ENCODE results near the gene CEP57. TPM values are rescaled to one million over a fixed set of nuclear protein-coding genes. Genes with fewer than 3 reads are reported as not detected.
"Not testable (repeated sequence)": the region's sequence is repeated elsewhere in the genome, so short reads cannot be mapped to it uniquely, and the experiment has no call there.

The CEP57 gene
- total RNA-seq, 1 experiment from 2014 or later = 79.8 TPM

DNA sequence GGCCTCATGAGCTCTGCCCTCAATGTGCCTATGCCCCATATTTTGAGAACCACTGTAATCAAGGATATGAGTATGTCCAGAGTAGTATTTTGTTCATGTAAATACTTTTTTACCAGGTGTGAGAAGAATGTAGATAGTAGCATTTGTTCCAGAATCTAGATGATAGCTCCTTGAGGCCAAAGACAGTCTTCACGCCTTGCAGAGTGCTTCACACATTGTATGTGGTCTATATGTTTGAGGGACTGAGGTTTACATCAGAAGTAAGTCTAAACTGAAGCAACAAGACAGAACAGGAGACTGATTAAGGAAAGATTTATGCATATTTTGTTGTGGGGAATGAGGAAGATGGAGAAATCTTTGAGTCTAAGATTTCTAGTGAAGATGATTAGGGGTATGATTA is 12.5 kb downstream of the CEP57 start:
- peaks cover 9% of the 10 kb centered on the region for H3K9me3 ChIP-seq (ENCODE audit: low read depth, low read length, poor library complexity, severe bottlenecking)
- peaks cover 53% of the 10 kb centered on the region for H3K36me3 ChIP-seq (ENCODE audit: insufficient read depth, low read length, poor library complexity, severe bottlenecking)
- H3K27ac ChIP-seq (ENCODE audit: low read depth, low read length, poor library complexity, severe bottlenecking) = no peak overlapping the region
- no peak overlapping the region for H3K4me3 ChIP-seq (ENCODE audit: low read depth, low read length, poor library complexity, severe bottlenecking)
- intact Hi-C loops (cut with micrococcal nuclease; ENCODE audit: unreplicated experiment) = no loop called here
- CTCF ChIA-PET = no interaction called here
- DNase-seq (ENCODE audit: low spot score) = no peak
- peaks cover 7% of the 10 kb centered on the region for H3K4me1 ChIP-seq (ENCODE audit: insufficient read depth, low read length, poor library complexity, severe bottlenecking)
- TF ChIP-seq, protein P1, sequence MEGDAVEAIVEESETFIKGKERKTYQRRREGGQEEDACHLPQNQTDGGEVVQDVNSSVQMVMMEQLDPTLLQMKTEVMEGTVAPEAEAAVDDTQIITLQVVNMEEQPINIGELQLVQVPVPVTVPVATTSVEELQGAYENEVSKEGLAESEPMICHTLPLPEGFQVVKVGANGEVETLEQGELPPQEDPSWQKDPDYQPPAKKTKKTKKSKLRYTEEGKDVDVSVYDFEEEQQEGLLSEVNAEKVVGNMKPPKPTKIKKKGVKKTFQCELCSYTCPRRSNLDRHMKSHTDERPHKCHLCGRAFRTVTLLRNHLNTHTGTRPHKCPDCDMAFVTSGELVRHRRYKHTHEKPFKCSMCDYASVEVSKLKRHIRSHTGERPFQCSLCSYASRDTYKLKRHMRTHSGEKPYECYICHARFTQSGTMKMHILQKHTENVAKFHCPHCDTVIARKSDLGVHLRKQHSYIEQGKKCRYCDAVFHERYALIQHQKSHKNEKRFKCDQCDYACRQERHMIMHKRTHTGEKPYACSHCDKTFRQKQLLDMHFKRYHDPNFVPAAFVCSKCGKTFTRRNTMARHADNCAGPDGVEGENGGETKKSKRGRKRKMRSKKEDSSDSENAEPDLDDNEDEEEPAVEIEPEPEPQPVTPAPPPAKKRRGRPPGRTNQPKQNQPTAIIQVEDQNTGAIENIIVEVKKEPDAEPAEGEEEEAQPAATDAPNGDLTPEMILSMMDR (conservative IDR thresholded peaks at IDR 0.05; ENCODE audit: low read depth, low read length) = no peak
- TF ChIP-seq EZH2 (IDR thresholded peaks at IDR 0.05; ENCODE audit: borderline replicate concordance, low read depth, low read length, poor library complexity, severe bottlenecking) = no peak
- H3K27me3 ChIP-seq (replicated peaks; ENCODE audit: insufficient read depth, low read depth, low read length, poor library complexity) = no peaks in the 10 kb centered on the region
- POLR2A ChIA-PET (ENCODE audit: low non-redundant PET) = no interaction called here
- no TSS peak for BruUV-seq (replicated peaks)

DNA sequence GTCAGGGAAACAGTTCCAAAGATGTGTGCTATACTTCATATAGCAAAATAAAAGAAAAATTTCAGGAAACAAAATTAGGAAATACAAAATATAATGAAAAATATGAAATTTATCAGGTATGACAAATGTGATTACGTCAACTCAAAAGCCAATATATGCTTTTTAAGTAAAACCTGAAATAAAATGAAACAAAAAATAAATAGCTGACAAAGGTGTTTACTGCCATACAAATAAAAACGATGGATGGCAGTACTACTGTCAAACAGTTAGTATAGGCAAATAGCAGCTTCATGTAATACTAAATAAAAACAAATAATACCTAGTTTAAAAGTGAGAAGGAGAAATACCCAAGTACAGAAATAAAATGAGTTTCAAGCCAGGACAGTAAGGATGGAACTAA is 13.7 kb downstream of the CEP57 start:
- no TSS peak for BruUV-seq (replicated peaks)
- peaks cover 9% of the 10 kb centered on the region for H3K9me3 ChIP-seq (ENCODE audit: low read depth, low read length, poor library complexity, severe bottlenecking)
- peaks cover 53% of the 10 kb centered on the region for H3K36me3 ChIP-seq (ENCODE audit: insufficient read depth, low read length, poor library complexity, severe bottlenecking)
- POLR2A ChIA-PET (ENCODE audit: low non-redundant PET) = no interaction called here
- no peak for DNase-seq (ENCODE audit: low spot score)
- H3K4me3 ChIP-seq (ENCODE audit: low read depth, low read length, poor library complexity, severe bottlenecking) = no peak overlapping the region
- CTCF ChIA-PET = no interaction called here
- H3K27ac ChIP-seq (ENCODE audit: low read depth, low read length, poor library complexity, severe bottlenecking) = no peak overlapping the region
- H3K27me3 ChIP-seq (replicated peaks; ENCODE audit: insufficient read depth, low read depth, low read length, poor library complexity) = no peaks in the 10 kb centered on the region
- H3K4me1 ChIP-seq (ENCODE audit: insufficient read depth, low read length, poor library complexity, severe bottlenecking) = no peaks in the 10 kb centered on the region
- intact Hi-C loops (cut with micrococcal nuclease; ENCODE audit: unreplicated experiment) = no loop called here
- TF ChIP-seq, protein P1 (conservative IDR thresholded peaks at IDR 0.05; ENCODE audit: low read depth, low read length) = no peak
- TF ChIP-seq EZH2 (IDR thresholded peaks at IDR 0.05; ENCODE audit: borderline replicate concordance, low read depth, low read length, poor library complexity, severe bottlenecking) = no peak

DNA sequence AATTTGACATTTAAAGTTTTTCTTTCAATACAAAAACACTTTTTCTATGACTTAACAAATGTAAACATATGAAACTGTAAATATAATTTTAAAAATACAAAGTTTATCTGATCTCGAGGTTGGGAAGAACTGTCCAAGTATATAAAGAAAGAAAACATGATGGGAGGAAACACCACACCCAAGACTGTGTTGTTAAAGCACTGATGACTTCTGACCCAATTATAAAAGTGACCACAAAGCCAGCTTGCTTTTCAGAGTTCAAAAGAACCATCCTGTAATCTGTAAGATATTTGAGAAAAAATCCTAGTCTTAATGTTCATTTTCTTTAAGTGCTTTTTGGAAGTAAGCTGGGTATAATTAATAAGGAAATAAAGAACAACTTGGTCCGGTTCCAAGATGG is 15.6 kb downstream of the CEP57 start:
- intact Hi-C loops (cut with micrococcal nuclease; ENCODE audit: unreplicated experiment) = no loop called here
- no peak for DNase-seq (ENCODE audit: low spot score)
- Histone ChIP-seq H3K4me3 (ENCODE audit: low read depth, low read length, poor library complexity, severe bottlenecking) (no peak overlapping the region), H3K27ac (ENCODE audit: low read depth, low read length, poor library complexity, severe bottlenecking) (no peak overlapping the region), H3K36me3 (ENCODE audit: insufficient read depth, low read length, poor library complexity, severe bottlenecking) (peaks cover 38% of the 10 kb centered on the region), H3K4me1 (ENCODE audit: insufficient read depth, low read length, poor library complexity, severe bottlenecking) (no peaks in the 10 kb centered on the region), H3K27me3 (replicated peaks; ENCODE audit: insufficient read depth, low read depth, low read length, poor library complexity) (no peaks in the 10 kb centered on the region), H3K9me3 (ENCODE audit: low read depth, low read length, poor library complexity, severe bottlenecking) (peaks cover 9% of the 10 kb centered on the region)
- ChIA-PET POLR2A (ENCODE audit: low non-redundant PET) (no interaction called here), CTCF (no interaction called here)
- BruUV-seq (replicated peaks) = no TSS peak
- no peak for TF ChIP-seq EZH2 (IDR thresholded peaks at IDR 0.05; ENCODE audit: borderline replicate concordance, low read depth, low read length, poor library complexity, severe bottlenecking)
- TF ChIP-seq, protein P1 (conservative IDR thresholded peaks at IDR 0.05; ENCODE audit: low read depth, low read length) = no peak

DNA sequence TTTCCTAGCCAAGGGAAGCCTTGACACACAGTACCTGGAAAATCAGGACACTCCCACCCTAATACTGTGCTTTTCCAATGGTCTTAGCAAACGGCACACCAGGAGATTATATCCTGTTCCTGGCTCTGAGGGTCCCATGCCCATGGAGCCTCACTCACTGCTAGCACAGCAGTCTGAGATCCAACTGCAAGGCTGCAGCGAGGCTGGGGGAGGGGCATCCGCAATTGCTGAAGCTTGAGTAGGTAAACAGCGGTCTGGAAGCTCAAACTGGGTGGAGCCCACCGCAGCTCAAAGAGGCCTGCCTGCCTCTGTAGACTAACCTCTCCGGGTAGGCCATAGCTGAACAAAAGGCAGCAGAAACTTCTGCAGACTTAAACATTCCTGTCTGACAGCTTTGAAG is 16.2 kb downstream of the CEP57 start:
- H3K4me1 ChIP-seq (ENCODE audit: insufficient read depth, low read length, poor library complexity, severe bottlenecking); POLR2A ChIA-PET (ENCODE audit: low non-redundant PET); intact Hi-C loops (cut with micrococcal nuclease; ENCODE audit: unreplicated experiment); DNase-seq (ENCODE audit: low spot score); H3K9me3 ChIP-seq (ENCODE audit: low read depth, low read length, poor library complexity, severe bottlenecking); BruUV-seq (replicated peaks); H3K4me3 ChIP-seq (ENCODE audit: low read depth, low read length, poor library complexity, severe bottlenecking); H3K27ac ChIP-seq (ENCODE audit: low read depth, low read length, poor library complexity, severe bottlenecking); H3K27me3 ChIP-seq (replicated peaks; ENCODE audit: insufficient read depth, low read depth, low read length, poor library complexity); CTCF ChIA-PET: not testable (repeated sequence)
- H3K36me3 ChIP-seq (ENCODE audit: insufficient read depth, low read length, poor library complexity, severe bottlenecking) = peaks cover 38% of the 10 kb centered on the region

DNA sequence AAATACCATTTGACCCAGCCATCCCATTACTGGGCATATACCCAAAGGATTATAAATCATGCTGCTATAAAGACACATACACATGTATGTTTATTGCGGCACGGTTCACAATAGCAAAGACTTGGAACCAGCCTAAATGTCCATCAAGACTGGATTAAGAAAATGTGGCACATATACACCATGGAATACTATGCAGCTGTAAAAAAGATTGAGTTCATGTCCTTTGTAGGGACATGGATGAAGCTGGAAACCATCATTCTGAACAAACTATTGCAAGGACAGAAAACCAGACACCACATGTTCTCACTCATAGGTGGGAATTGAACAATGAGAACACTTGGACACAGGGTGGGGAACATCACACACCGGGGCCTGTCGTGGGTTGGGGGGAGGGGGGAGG is 20.8 kb downstream of the CEP57 start:
- BruUV-seq (replicated peaks); H3K4me3 ChIP-seq (ENCODE audit: low read depth, low read length, poor library complexity, severe bottlenecking); H3K4me1 ChIP-seq (ENCODE audit: insufficient read depth, low read length, poor library complexity, severe bottlenecking); intact Hi-C loops (cut with micrococcal nuclease; ENCODE audit: unreplicated experiment); H3K27ac ChIP-seq (ENCODE audit: low read depth, low read length, poor library complexity, severe bottlenecking); CTCF ChIA-PET; H3K27me3 ChIP-seq (replicated peaks; ENCODE audit: insufficient read depth, low read depth, low read length, poor library complexity); POLR2A ChIA-PET (ENCODE audit: low non-redundant PET); H3K36me3 ChIP-seq (ENCODE audit: insufficient read depth, low read length, poor library complexity, severe bottlenecking); DNase-seq (ENCODE audit: low spot score); H3K9me3 ChIP-seq (ENCODE audit: low read depth, low read length, poor library complexity, severe bottlenecking): not testable (repeated sequence)

All from A673 (cell line).